AG09309 (cell line): ENCODE measurements around the gene DIPK2A.

Experiments used
- DNase-seq: peaks from one replicate; pipeline ENCODE4 v3.0.0-alpha.2; 2010; ENCODE audit warnings: low read depth
- H3K4me3 ChIP-seq: 2 replicates; pipeline ENCODE4 v1.5.1; 2011; ENCODE audit warnings: mild to moderate bottlenecking, low read depth, low read length, moderate library complexity; ENCODE audit not compliant: control insufficient read depth
- TF ChIP-seq, protein P1 (sequence below): IDR thresholded peaks from 2 replicates; pipeline ENCODE4 v1.5.1; 2011; ENCODE audit warnings: mild to moderate bottlenecking, low read depth, low read length, inconsistent platforms; ENCODE audit not compliant: insufficient read depth, control insufficient read depth; ENCODE audit errors: missing control alignments

DIPK2A gene

DNA sequence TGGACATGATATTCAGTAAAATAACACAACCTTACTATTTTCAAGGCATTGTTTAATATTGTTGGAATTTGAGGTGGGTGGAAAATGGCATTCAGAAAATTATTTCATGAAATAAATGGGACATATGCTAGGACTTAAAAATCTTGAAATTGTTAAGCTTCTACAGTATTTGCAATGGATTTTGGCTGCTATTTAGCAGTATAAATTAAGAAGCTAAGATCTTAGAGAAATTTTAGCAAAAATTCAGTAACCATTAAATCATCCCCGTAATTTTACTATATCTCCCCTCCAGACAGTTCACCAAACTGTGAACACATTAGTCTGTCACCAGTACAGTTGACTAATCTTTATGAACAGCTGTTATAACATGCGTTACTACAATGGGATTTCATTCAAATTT is 8.2 kb downstream of the DIPK2A start:
- TF ChIP-seq, protein P1, sequence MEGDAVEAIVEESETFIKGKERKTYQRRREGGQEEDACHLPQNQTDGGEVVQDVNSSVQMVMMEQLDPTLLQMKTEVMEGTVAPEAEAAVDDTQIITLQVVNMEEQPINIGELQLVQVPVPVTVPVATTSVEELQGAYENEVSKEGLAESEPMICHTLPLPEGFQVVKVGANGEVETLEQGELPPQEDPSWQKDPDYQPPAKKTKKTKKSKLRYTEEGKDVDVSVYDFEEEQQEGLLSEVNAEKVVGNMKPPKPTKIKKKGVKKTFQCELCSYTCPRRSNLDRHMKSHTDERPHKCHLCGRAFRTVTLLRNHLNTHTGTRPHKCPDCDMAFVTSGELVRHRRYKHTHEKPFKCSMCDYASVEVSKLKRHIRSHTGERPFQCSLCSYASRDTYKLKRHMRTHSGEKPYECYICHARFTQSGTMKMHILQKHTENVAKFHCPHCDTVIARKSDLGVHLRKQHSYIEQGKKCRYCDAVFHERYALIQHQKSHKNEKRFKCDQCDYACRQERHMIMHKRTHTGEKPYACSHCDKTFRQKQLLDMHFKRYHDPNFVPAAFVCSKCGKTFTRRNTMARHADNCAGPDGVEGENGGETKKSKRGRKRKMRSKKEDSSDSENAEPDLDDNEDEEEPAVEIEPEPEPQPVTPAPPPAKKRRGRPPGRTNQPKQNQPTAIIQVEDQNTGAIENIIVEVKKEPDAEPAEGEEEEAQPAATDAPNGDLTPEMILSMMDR = no peak
- DNase-seq = no peak
- no peak overlapping the region for H3K4me3 ChIP-seq

DNA sequence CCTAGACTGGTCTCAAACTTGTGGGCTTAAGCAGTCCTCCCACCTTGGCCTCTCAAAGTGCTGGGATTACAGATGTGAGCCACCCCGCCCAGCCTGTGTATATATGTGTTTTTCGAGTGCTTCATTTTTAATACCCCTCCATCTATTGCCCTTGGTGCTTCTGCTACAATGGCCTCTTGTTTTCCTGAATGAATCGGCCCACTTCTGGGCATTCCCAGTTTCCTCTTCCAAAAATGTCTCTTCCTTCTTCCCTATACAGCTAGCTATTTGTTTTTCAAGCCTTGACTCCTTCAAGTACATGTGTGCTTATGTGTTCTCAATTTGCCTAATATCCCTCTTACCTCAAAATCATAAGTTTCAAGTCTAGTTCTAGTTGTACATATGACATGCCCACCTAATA is 16.7 kb downstream of the DIPK2A start:
- DNase-seq = no peak
- TF ChIP-seq, protein P1 = no peak
- H3K4me3 ChIP-seq = no peak overlapping the region

DNA sequence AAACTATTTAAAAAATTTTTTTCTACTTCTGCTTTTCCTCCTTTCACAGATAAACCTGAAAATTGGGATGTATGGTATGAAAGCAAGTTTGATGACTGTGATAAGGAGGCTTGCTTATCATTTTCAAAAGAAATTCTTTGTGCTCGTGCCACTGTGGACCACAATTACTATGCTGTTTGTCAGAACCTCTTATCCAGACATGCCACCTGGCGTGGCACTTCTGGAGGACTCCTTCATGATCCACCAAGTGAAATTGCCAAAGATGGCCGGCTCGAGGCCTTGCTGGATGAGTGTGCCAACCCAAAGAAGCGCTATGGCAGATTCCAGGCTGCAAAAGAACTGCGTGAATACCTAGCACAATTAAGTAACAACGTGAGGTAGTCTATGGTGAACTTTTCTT is 17.8 kb downstream of the DIPK2A start:
- no peak overlapping the region for H3K4me3 ChIP-seq
- TF ChIP-seq, protein P1 = no peak
- no peak for DNase-seq

DNA sequence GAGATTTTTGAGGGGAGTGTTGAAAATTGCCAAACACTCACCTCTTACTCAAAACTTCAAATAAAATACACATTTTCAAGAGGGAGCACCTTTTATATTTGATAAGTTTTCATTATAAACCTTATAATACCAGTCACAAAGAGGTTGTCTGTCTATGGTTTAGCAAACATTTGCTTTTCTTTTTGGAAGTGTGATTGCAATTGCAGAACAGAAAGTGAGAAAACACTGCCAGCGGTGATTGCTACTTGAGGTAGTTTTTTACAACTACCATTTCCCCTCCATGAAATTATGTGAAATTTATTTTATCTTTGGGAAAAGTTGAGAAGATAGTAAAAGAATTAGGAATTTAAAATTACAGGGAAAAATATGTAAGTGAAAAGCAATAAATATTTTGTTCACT is 20.1 kb downstream of the DIPK2A start:
- TF ChIP-seq, protein P1 = no peak
- DNase-seq = no peak

DNA sequence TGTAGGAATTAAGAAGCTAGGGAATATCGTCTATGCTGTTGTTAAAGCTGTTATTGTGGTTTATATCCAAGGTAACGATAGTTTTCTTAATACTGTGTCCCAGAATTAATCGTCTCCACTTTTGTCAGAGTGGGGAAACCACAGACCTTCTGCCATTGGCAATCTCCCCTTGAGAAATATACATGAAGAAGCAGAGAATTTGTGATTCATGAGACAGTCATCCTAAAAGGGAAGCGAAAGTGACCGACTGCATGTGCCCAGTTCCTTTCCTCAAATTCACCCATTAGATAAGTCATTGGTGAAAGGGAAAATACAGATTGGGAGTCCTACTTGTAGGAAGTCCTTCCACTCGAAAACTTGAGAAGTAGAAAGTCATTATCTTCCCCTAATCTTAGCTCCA is 26.6 kb downstream of the DIPK2A start:
- H3K4me3 ChIP-seq = no peak overlapping the region
- no peak for DNase-seq
- TF ChIP-seq, protein P1 = no peak

More for the DNA sequence above, 20.1 kb downstream of the DIPK2A start:
- no peak overlapping the region for H3K4me3 ChIP-seq

DNA sequence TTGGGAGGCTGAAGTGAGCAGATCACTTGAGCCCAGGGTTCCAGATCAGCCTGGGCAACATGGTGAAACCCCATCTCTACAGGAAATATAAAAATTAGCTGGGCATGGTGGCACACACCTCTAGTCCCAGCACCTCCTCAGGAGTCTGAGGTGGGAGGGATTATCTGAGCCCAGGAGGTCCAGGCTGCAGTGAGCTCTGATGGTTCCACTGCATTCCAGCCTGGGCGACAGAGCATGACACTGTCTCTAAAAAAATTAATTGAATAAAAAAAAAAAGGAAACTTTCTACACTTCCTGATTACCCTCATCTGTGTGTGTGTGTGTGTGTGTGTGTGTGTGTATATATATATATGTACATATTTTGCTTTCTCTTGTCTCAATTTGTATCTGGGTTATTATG is 31.4 kb downstream of the DIPK2A start:
- DNase-seq = no peak
- TF ChIP-seq, protein P1 = no peak
- no peak overlapping the region for H3K4me3 ChIP-seq

DNA sequence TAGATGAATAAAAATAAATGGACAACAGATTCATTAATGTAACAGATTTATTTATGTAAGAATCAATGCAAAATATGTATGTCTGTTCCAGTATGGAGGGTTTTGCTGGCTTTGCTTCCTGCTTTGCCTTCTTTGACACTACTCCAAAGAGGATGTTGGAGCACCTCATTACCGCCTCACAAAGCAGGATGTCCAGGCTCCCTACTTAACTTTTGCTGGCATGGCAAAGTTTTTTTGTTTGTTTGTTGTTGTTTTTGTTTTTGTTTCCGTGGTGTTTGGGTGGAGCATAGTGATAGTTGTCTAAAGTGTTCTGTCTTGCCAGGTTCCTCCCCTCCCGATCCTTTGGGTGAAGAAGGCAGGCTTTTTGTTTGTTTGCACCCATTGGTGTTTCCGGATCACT is 38.7 kb downstream of the DIPK2A start:
- TF ChIP-seq, protein P1 = no peak
- H3K4me3 ChIP-seq = no peak overlapping the region
- DNase-seq = no peak
